SKM-1 (cell line): ENCODE measurements around the gene SCD.

Source experiments
- DNase-seq: peaks from one replicate; lab custom pipeline; 2025; ENCODE audit not compliant: unreplicated experiment; lab: John Stamatoyannopoulos, UW

The SCD gene

GRCh38 chr10:100391163-100392002, 44.4 kb downstream of the SCD start:
- no peak for DNase-seq

DNA sequence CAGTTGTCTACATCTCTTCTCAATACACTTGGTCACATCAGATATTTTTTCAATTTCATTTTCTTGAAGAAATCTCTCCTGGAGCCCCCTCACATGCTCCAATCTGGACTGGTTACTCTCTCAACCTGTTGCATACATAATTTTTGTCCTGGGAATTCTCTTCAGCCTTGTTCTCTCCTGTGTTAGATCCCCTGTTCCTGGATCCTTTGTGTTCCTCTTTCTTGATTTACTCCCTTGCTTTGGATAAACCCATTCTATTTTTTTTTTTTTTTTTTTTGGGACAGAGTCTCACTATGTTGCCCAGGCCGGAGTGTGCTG, 45.6 kb downstream of the SCD start:
- no peak for DNase-seq

- no peak for DNase-seq
Measured at GRCh38 chr10:100395626-100396025, 48.6 kb downstream of the SCD start.

DNA sequence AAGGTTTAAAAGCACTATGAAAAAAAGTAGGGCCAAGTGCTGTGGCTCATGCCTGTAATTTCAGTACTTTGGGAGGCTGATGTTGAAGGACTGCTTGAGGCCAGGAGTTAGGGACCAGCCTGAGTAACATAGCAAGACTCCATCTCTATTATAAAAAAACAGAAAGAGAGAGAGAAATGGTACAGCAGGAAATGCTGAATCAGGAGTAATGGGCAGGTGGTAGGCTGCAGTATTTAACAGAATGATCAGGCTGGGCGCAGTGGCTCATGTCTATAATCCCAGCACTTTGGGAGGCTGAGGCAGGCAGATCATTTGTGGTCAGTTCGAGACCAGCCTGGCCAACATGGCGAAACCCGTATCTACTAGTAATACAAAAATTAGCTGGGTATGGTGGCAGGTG, 49.6 kb downstream of the SCD start:
- no peak for DNase-seq

DNA sequence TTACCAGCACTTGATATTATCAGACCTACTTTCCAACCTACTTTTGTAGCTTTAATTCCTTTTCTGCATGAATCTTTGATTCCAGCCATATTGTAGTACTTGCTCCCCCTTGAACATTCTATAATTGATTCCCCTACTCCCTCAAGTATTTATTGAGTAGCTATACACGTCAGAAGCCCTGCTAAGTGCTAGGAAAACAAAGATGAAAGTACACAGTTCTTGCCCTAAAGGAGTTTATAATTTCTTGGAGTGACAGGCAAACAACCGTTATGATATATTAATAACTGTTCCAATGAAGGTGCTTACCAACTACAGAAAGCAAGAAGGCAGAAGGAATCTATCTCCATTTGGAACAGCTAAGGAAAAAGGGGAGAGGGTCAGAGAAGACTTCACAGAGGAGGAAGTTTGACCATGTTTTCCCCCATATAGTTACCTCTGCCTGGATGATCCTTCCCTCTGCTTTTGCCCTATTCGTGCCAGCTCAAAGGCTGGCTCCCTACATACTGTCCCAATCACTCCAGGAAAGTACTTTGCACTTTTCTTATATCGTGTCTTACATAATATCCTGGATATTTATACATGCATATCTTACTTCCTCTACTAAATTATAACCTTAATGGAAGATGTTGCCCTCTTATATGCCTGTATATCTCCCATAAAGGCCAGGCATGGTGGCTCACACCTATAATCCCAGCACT, 54.7 kb downstream of the SCD start:
- no peak for DNase-seq

GRCh38 chr10:100403734-100404133, 56.7 kb downstream of the SCD start:
- DNase-seq, result no peak

GRCh38 chr10:100413173-100413572, 66.1 kb downstream of the SCD start:
- DNase-seq, result no peak
